ENCODE data around the gene TXNL4A.

The TXNL4A gene

GRCh38 chr18:79970419-79971133, 17.8 kb downstream of the TXNL4A start:
- POLR2A ChIA-PET (ENCODE audit: low non-redundant PET) = no interaction called here
- H3K27ac ChIP-seq = no peak overlapping the region
- CTCF ChIA-PET = no interaction called here
- no peak for TF ChIP-seq CTCF (conservative IDR thresholded peaks at IDR 0.05; ENCODE audit: low read depth)
- DNase-seq (ENCODE audit: low spot score) = no peak

GRCh38 chr18:79965119-79965902, 23.1 kb downstream of the TXNL4A start:
- TF ChIP-seq CTCF (conservative IDR thresholded peaks at IDR 0.05; ENCODE audit: low read depth) = no peak
- ChIA-PET POLR2A (ENCODE audit: low non-redundant PET) (no interaction called here), CTCF (no interaction called here)
- DNase-seq (ENCODE audit: low spot score) = peak; percentile 68
- peak overlapping the region; percentile 92 for H3K27ac ChIP-seq

- TF ChIP-seq CTCF (conservative IDR thresholded peaks at IDR 0.05; ENCODE audit: low read depth) = peak; percentile 60
Measured at GRCh38 chr18:79964330-79965118, 23.8 kb downstream of the TXNL4A start, which contains the start of gene HSBP1L1. HSBP1L1 (plus strand) TSS chr18:79964643; CDS start chr18:79964736, 93 bp downstream.

GRCh38 chr18:79963658-79964329, 24.6 kb downstream of the TXNL4A start:
- DNase-seq (ENCODE audit: low spot score) = no peak
- no peak for TF ChIP-seq CTCF (conservative IDR thresholded peaks at IDR 0.05; ENCODE audit: low read depth)
- CTCF ChIA-PET = interaction anchor here (0.6 kb wide), 1 partner anchor 167 kb away, joined by 4 read pairs; no protein-coding TSS in a partner anchor
- POLR2A ChIA-PET (ENCODE audit: low non-redundant PET) = no interaction called here
- peak overlapping the region; percentile 92 for H3K27ac ChIP-seq

More at GRCh38 chr18:79964330-79965118, 23.8 kb downstream of the TXNL4A start, which contains the start of gene HSBP1L1:
- ChIA-PET CTCF (interaction anchor here (0.6 kb wide), 1 partner anchor 166 kb away, joined by 4 read pairs; no protein-coding TSS in a partner anchor), POLR2A (ENCODE audit: low non-redundant PET) (no interaction called here)
- peak; percentile 48 for DNase-seq (ENCODE audit: low spot score)
- peak within 1 kb of the TSS; percentile 92 for H3K27ac ChIP-seq

- CTCF ChIA-PET = no interaction called here
- TF ChIP-seq CTCF (conservative IDR thresholded peaks at IDR 0.05; ENCODE audit: low read depth) = no peak
- POLR2A ChIA-PET (ENCODE audit: low non-redundant PET) = no interaction called here
Measured at GRCh38 chr18:79962835-79963657, 25.3 kb downstream of the TXNL4A start.

More at GRCh38 chr18:79962835-79963657, 25.3 kb downstream of the TXNL4A start:
- DNase-seq (ENCODE audit: low spot score) = no peak
- no peak overlapping the region for H3K27ac ChIP-seq

Data from RWPE1 (cell line).